ENCODE data around the gene UHMK1.
"Not testable (repeated sequence)": the region's sequence is repeated elsewhere in the genome, so short reads cannot be mapped to it uniquely, and the experiment has no call there.

UHMK1 gene

DNA sequence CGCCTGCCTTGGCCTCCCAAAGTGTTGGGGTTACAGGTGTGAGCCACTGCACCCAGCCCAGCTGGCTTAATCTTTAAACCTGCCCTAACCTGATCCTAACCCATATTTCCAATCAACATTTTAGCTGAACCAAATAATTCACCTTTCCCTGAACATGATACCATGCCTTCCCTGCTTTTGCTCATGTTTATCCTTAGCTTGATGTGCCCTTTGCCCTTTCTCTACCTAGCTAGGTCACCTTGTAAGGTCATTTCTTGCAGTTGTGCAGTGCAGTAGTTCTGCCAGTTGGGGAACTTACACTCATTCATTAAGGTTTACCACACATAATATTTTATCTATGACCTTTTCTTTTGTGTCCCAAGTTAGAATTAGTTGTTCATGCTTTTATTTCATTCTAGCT, 69.3 kb downstream of the UHMK1 start:
- DNase-seq, result no peak

GRCh38 chr1:162568802-162569201, 71.2 kb downstream of the UHMK1 start:
- no peak for DNase-seq

DNA sequence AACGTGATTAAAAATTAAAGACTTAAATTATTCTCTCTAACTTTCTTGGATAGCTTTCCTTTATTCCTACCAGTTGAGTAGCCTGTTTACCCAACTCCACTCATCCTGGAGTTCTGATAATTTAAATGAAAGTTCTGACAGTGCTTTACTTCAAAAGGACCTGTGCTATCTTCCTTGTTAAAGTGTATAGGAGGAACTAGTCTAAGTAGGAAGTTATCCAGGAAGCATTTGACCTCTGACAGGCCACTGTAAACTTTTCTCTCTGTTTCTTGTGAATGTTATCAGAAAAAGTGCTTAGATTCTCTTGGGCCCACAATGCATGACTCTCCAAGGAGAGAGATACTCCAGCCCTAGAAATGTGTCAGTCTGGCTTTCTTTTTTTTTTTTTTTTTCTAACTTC, 73.1 kb downstream of the UHMK1 start:
- no peak for DNase-seq

- DNase-seq, result not testable (repeated sequence)
Measured at GRCh38 chr1:162571121-162571520, 73.5 kb downstream of the UHMK1 start.

DNA sequence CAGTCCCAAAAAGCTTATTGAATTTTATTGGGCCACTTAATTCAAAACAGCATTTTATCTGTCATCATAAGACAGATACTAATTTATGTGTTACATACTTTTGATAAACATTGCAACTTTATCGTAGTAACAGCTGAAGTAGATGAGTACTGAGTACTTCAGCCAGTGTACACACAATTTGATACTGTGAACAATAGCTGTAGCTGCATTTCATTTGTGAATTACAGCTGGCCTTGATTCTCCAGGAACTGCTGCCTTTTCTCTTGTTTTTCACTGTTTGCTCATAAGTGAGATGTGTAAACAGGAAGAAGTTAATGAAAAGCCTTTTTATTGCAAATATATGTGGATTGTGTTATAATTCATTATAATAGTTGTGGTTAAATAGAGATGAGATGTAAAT, 74.1 kb downstream of the UHMK1 start:
- DNase-seq, result no peak

DNA sequence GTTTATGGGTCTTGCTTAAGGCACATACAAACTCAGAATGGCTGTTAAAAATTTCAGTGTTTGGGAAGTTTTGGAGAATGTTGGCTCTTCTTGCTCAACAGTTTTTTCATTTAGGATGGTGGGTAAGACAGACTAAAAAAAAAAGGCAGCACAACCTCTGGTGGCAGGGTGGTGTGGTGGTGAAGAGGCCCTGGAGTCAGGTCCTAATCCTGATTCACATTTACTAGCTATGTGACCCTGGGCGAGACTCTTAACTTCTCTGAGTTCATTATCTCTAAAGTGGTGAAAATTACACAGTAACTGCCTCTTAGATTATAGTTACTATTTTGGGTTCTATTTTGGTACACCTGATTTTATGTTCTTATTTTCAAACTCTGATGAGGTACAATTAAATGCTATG, 75.5 kb downstream of the UHMK1 start:
- no peak for DNase-seq

GRCh38 chr1:162578071-162578700, 80.6 kb downstream of the UHMK1 start:
- DNase-seq, result no peak

DNA sequence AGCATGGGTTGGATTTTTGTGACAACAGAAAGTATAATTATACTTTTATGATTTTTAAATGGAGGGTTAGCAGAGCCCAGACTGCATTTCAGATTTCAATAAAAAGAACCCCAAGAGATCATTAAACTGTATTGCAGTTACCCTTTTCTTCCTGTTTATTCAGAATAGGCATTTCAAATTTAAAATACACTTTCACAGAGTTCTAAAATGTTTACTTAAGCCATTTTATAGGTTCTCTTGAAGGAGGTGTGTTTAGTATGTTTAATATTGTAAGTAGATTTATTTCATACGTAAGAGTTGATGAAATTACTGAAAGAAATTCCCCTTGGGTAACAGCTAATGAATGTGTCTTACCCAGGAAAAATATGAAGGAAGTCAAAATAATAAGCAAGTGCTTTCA, 81.3 kb downstream of the UHMK1 start:
- no peak for DNase-seq
